Measurements from ENCODE around the gene ATP8A2.

Gene ATP8A2

DNA sequence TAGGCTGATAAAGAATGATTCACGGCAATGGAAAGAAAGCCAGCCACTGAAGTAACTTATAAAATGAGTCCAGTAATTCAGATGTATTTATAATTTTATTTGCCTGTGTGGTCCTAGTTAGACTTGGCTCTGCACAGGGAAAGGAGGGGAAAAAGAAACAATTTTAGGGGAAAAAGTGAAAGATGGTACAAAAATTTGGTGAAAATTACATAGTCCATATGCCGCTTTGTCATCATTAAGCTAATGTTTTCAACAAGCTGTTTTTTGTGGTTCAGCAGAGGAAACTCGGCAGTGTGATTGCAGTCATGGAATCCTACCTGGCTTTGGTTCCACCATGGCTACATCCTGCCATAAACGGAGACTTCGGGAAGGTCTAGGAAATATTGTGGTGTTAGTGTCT, 301.9 kb downstream of the ATP8A2 start:
- ChIA-PET CTCF (interaction anchor here (2.3 kb wide), 1 partner anchor 9 kb away, joined by 5 read pairs; no protein-coding TSS in a partner anchor), POLR2A (no interaction called here)
- no peak for DNase-seq (ENCODE audit: extremely low spot score)
- TF ChIP-seq, protein P1, sequence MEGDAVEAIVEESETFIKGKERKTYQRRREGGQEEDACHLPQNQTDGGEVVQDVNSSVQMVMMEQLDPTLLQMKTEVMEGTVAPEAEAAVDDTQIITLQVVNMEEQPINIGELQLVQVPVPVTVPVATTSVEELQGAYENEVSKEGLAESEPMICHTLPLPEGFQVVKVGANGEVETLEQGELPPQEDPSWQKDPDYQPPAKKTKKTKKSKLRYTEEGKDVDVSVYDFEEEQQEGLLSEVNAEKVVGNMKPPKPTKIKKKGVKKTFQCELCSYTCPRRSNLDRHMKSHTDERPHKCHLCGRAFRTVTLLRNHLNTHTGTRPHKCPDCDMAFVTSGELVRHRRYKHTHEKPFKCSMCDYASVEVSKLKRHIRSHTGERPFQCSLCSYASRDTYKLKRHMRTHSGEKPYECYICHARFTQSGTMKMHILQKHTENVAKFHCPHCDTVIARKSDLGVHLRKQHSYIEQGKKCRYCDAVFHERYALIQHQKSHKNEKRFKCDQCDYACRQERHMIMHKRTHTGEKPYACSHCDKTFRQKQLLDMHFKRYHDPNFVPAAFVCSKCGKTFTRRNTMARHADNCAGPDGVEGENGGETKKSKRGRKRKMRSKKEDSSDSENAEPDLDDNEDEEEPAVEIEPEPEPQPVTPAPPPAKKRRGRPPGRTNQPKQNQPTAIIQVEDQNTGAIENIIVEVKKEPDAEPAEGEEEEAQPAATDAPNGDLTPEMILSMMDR (IDR thresholded peaks at IDR 0.05; ENCODE audit: control extremely low read depth, extremely low read depth, low read depth, missing control alignments), result no peak

DNA sequence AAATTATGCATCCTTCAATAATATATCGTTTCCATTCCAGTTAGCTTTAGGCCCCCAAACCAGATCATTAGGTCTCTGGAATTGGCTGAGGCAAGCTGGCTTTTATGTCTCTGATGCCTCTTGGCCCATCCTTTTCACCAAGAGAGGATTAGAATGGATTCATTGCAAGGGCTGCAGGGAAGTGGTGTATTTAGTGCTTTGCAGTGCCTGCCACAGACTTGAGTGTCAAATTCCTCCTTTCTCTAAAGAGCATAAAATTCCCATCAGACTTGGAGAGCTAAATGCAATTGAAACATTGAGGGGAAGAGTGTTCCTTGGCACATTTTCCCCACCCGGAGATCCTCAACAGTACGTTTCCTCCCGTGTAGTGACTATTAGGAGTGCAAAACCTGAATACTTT, 302.6 kb downstream of the ATP8A2 start:
- CTCF ChIA-PET, result interaction anchor here (2.3 kb wide), 1 partner anchor 8 kb away, joined by 5 read pairs; no protein-coding TSS in a partner anchor
- POLR2A ChIA-PET, result no interaction called here
- TF ChIP-seq, protein P1 (IDR thresholded peaks at IDR 0.05; ENCODE audit: control extremely low read depth, extremely low read depth, low read depth, missing control alignments), result no peak
- DNase-seq (ENCODE audit: extremely low spot score), result no peak

DNA sequence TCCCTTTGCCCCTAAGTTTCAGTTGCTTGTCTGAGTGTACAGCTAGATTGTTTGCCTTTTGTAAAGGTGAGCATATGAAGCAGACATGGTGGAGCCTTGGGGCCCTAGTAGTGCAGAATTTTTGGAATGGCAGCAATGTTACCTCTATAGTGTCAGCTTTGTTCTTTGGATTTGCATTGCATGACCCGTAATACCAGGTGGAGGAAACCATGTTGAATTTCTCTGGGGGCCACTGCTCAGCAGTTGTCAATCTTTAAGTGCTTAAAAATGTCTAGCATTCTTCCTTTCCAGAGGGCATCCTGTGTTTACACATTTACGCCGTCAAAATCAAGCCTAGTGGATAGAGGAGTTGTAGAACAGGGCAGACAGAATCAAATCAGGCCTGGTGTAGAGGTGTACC, 303.3 kb downstream of the ATP8A2 start:
- POLR2A ChIA-PET, result no interaction called here

DNA sequence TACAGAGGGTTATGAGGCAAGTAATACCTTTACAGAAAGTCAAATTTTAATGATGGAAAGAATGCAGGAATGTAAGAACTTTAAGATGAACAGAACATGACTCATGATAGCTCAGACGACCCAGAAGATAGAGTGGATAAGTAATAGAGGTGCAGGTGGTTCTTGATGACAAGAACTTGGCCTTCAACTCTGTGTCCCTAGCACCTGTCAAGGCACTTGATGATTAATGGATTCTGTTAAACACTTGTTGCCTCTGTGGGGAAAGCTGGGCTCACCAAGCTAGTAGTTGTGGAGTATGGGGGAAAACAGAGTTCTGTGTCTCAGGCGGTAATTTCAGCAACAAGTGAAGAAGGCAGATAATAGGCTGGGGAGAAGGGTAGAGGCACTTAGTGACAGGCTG, 306.2 kb downstream of the ATP8A2 start:
- TF ChIP-seq, protein P1 (IDR thresholded peaks at IDR 0.05; ENCODE audit: control extremely low read depth, extremely low read depth, low read depth, missing control alignments), result no peak
- POLR2A ChIA-PET, result no interaction called here

More for the DNA sequence above, 303.3 kb downstream of the ATP8A2 start:
- CTCF ChIA-PET, result no interaction called here
- DNase-seq (ENCODE audit: extremely low spot score), result no peak
- TF ChIP-seq, protein P1 (IDR thresholded peaks at IDR 0.05; ENCODE audit: control extremely low read depth, extremely low read depth, low read depth, missing control alignments), result no peak

DNA sequence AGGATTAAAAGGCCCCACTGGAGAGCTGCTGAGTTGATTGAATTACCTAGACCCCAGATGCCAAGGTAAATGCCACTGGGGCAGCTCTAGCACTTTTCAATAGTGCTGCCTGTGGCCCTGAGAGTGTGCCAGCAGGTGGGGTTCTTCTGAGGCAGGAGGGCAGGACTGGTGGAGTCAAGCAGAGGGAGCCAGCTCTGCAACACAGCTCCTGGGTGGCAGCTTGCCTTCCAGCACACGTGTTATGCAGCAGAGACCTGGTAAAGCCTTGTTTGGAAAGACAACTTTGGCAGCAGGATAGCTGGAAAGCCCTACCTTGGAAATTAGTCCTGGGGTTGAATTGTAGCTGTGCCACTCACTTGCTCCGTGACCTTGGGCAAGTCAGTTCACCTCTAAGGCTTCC, 306.6 kb downstream of the ATP8A2 start:
- DNase-seq (ENCODE audit: extremely low spot score), result no peak
- TF ChIP-seq, protein P1 (IDR thresholded peaks at IDR 0.05; ENCODE audit: control extremely low read depth, extremely low read depth, low read depth, missing control alignments), result no peak
- CTCF ChIA-PET, result interaction anchor here (1.0 kb wide), 1 partner anchor 19 kb away, joined by 3 read pairs; no protein-coding TSS in a partner anchor
- POLR2A ChIA-PET, result no interaction called here

More for the DNA sequence above, 306.2 kb downstream of the ATP8A2 start:
- no peak for DNase-seq (ENCODE audit: extremely low spot score)
- CTCF ChIA-PET, result interaction anchor here (1.0 kb wide), 1 partner anchor 18 kb away, joined by 3 read pairs; no protein-coding TSS in a partner anchor

DNA sequence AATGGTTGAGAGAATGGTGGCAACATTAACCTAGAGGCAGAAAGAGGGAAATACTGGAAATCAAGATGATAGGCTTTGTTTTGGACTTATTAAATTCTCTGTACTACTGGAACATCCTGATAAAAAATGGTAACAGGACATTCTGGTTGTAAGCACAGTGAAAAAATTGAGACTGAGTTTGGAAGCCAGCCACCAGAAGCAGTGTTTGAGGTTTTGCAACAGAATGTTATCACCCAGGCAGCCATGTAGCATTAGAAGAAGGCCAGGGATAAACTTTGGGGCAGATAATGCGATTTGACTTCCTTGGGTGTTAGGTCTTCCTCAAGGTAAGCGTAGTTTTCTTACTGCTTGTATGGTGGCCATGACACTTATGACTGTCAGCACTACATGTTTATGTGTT, 307.4 kb downstream of the ATP8A2 start:
- TF ChIP-seq, protein P1 (IDR thresholded peaks at IDR 0.05; ENCODE audit: control extremely low read depth, extremely low read depth, low read depth, missing control alignments), result no peak
- no peak for DNase-seq (ENCODE audit: extremely low spot score)
- POLR2A ChIA-PET, result no interaction called here
- CTCF ChIA-PET, result no interaction called here

DNA sequence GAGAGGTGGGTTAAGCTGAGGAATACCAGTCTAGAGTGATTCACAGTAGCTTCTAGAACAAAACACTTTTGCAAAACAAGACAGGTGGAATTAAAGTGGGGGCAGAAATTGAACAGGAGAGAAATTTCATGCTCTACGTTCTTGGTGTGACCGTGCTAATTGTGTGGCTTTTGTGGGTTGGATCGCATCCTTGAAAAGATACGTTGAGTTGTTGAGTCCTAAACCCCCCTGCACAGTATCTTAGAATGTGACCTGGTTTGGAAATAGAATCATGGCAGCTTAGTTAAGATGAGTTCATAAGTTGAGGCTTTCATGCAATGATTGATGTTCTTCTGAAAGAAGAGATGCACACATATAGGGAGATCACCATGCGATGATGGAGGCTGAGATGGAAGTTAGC, 308.2 kb downstream of the ATP8A2 start:
- DNase-seq (ENCODE audit: extremely low spot score), result no peak
- CTCF ChIA-PET, result no interaction called here
- TF ChIP-seq, protein P1 (IDR thresholded peaks at IDR 0.05; ENCODE audit: control extremely low read depth, extremely low read depth, low read depth, missing control alignments), result no peak
- POLR2A ChIA-PET, result no interaction called here
